HepG2 (cell line): Measurements from ENCODE around the gene KIAA1328. TPM values are rescaled to one million over a fixed set of nuclear protein-coding genes. Genes with fewer than 3 reads are reported as not detected.

Experiments
- ATAC-seq: fragments of 200-7000 bp; cut with Tn5 transposase; 3 replicates; pipeline ENCODE4 v1.9.1; 2020; ENCODE audit warnings: mild to moderate bottlenecking, moderate library complexity
- BruUV-seq: library from RNA; stranded (reverse); fragments of 400-500 nt; replicated peaks from 2 replicates; lab custom pipeline; 2021; lab: Mats Ljungman, UMichigan
- CTCF ChIA-PET: fragments of 300-600 bp; formaldehyde crosslinking; extraction: SDS; loops from one replicate; lab custom pipeline; 2021; ENCODE audit warnings: low total read pairs, inconsistent platforms, low intra/inter-chr PET ratio; lab: Yijun Ruan, JAX
- POLR2A ChIA-PET: fragments of 350-600 bp; sonication (Branson Sonifier 250); formaldehyde crosslinking; loops from one replicate; lab custom pipeline; 2020; ENCODE audit warnings: antibody characterized with exemption, inconsistent platforms; lab: Yijun Ruan, JAX
- DNase-seq: peaks from one replicate; pipeline ENCODE4 v3.0.0-alpha.2; 2015; ENCODE audit warnings: low spot score
- FAIRE-seq: peaks from 3 replicates; lab custom pipeline; 2011; peaks lifted over from hg19 to GRCh38; lab: Jason Lieb, UNC
- H2AFZ ChIP-seq: one replicate; pipeline ENCODE4 v1.6.1; 2011; ENCODE audit warnings: low read length, inconsistent platforms
- H3K27ac ChIP-seq: fragments of 300-600 bp; 3 replicates; pipeline ENCODE4 v1.8.0; 2011; ENCODE audit warnings: mixed run types, mild to moderate bottlenecking, mixed read lengths, low read length, inconsistent platforms; ENCODE audit not compliant: insufficient read depth; ENCODE audit errors: extremely low read length
- H3K27me3 ChIP-seq, 2 experiments: fragments of 200-600 bp in 1 of 2; 2 replicates in 1 of 2; 3 replicates in 1 of 2; pipeline versions ENCODE4 v1.6.0 to v1.8.0; 2011; ENCODE audit warnings: low read length in 2 of 2, mild to moderate bottlenecking in 2 of 2, moderate library complexity in 2 of 2, inconsistent platforms in 1 of 2; ENCODE audit not compliant: insufficient read depth in 2 of 2, control insufficient read depth in 1 of 2
- H3K36me3 ChIP-seq, 2 experiments: fragments of 200-600 bp in 1 of 2; replicated peaks in 1 of 2; 2 replicates in 1 of 2; 3 replicates in 1 of 2; pipeline versions ENCODE4 v1.5.1 to v1.8.0; 2011; ENCODE audit warnings: low read length in 2 of 2, inconsistent platforms in 1 of 2; ENCODE audit not compliant: insufficient read depth in 2 of 2, control insufficient read depth in 1 of 2
- H3K4me1 ChIP-seq: 2 replicates; pipeline ENCODE4 v1.5.1; 2012; ENCODE audit warnings: low read length, inconsistent platforms; ENCODE audit not compliant: insufficient read depth
- H3K4me2 ChIP-seq: 2 replicates; pipeline ENCODE4 v1.6.0; 2011; ENCODE audit warnings: low read depth, low read length, inconsistent platforms
- H3K4me3 ChIP-seq, 3 experiments: fragments of 200-600 bp in 1 of 3; sonication (generic), shearing (Covaris generic) in 1 of 3; replicated peaks in 1 of 3; 2 replicates each; pipeline ENCODE4 v1.5.1; 2011 to 2016; ENCODE audit warnings: low read length in 3 of 3, inconsistent platforms in 2 of 3, low read depth in 2 of 3, mild to moderate bottlenecking in 2 of 3, control low read depth in 1 of 3, mixed read lengths in 1 of 3; ENCODE audit not compliant: insufficient read depth in 1 of 3
- H3K79me2 ChIP-seq: one replicate; pipeline ENCODE4 v1.6.1; 2011; ENCODE audit warnings: low read length, inconsistent platforms; ENCODE audit not compliant: insufficient read depth
- H3K9ac ChIP-seq: 2 replicates; pipeline ENCODE4 v1.6.0; 2011; ENCODE audit warnings: mild to moderate bottlenecking, low read depth, low read length, inconsistent platforms; ENCODE audit not compliant: insufficient read depth
- H3K9me3 ChIP-seq: 2 replicates; pipeline ENCODE4 v1.5.1; 2012; ENCODE audit warnings: mild to moderate bottlenecking, low read length
- H4K20me1 ChIP-seq: 2 replicates; pipeline ENCODE4 v1.6.0; 2011; ENCODE audit warnings: inconsistent platforms, mild to moderate bottlenecking, low read length, moderate library complexity; ENCODE audit not compliant: insufficient read depth
- CEBPG ChIP-seq: IDR thresholded peaks from 2 replicates; pipeline ENCODE4 v1.6.1; 2016
- CREB3 ChIP-seq: sonication (generic); formaldehyde crosslinking; IDR thresholded peaks from 2 replicates; pipeline ENCODE4 v1.5.0; 2020; ENCODE audit warnings: missing genetic modification reagents
- HDAC1 ChIP-seq: sonication (generic); formaldehyde crosslinking; IDR thresholded peaks from 2 replicates; pipeline ENCODE4 v1.5.1; 2020; ENCODE audit warnings: mild to moderate bottlenecking, missing genetic modification reagents
- KDM6A ChIP-seq: IDR thresholded peaks from 2 replicates; pipeline ENCODE4 v1.6.1; 2016; ENCODE audit warnings: low read depth
- MAFG ChIP-seq: sonication (generic); formaldehyde crosslinking; IDR thresholded peaks from 2 replicates; pipeline ENCODE4 v1.5.1; 2020; ENCODE audit warnings: mild to moderate bottlenecking, missing genetic modification reagents
- SMAD9 ChIP-seq: sonication (generic); formaldehyde crosslinking; IDR thresholded peaks from 2 replicates; pipeline ENCODE4 v1.5.1; 2020; ENCODE audit warnings: mild to moderate bottlenecking, missing genetic modification reagents
- TARDBP ChIP-seq: sonication (generic); formaldehyde crosslinking; IDR thresholded peaks from 2 replicates; pipeline ENCODE4 v1.8.0; 2022; ENCODE audit warnings: mild to moderate bottlenecking, missing genetic modification reagents
- TCF7L2 ChIP-seq: IDR thresholded peaks from 2 replicates; pipeline ENCODE4 v1.6.1; 2011; ENCODE audit warnings: mild to moderate bottlenecking, low read depth, low read length, moderate library complexity
- ZFP36L2 ChIP-seq: sonication (generic); formaldehyde crosslinking; IDR thresholded peaks from 2 replicates; pipeline ENCODE4 v1.4.0; 2020; ENCODE audit warnings: missing genetic modification reagents
- ZKSCAN8 ChIP-seq: IDR thresholded peaks from 2 replicates; pipeline ENCODE4 v1.6.1; 2016; ENCODE audit warnings: borderline replicate concordance, missing genetic modification reagents, missing compliant biosample characterization
- ZMYM4 ChIP-seq: sonication (generic); formaldehyde crosslinking; IDR thresholded peaks from 2 replicates; pipeline ENCODE4 v1.8.1; 2023; ENCODE audit warnings: mild to moderate bottlenecking, missing genetic modification reagents
- ZNF264 ChIP-seq: sonication (generic); formaldehyde crosslinking; IDR thresholded peaks from 2 replicates; pipeline ENCODE4 v1.4.0; 2020; ENCODE audit warnings: missing genetic modification reagents
- ZNF878 ChIP-seq: sonication (generic); formaldehyde crosslinking; IDR thresholded peaks from 2 replicates; pipeline ENCODE4 v1.8.1; 2023; ENCODE audit warnings: mild to moderate bottlenecking, missing genetic modification reagents, moderate library complexity
- WGBS: methylation state at CpG from one replicate; pipeline ENCODE4 v1.1.6; 2017; ENCODE audit warnings: low lambda C conversion rate; 5-methylcytosine and 5-hydroxymethylcytosine counted together
- in situ Hi-C: cut with HindIII; loops from 2 replicates; pipeline ENCODE4 v1.10.0; 2017; ENCODE audit warnings: low pct_unique_long_range_greater_than_20kb; ENCODE audit not compliant: extremely low pct_ligation_motif_present
- intact Hi-C: fragments of 100-400 bp; cut with micrococcal nuclease; formaldehyde crosslinking; loops from one replicate; pipeline ENCODE4 v1.10.0; 2022; ENCODE audit not compliant: unreplicated experiment
- polyA plus RNA-seq, 8 experiments: library from polyadenylated mRNA; depleted of rRNA in 3 of 8; stranded (reverse) in 7 of 8; unstranded in 1 of 8; fragments of >200 nt; fragmentation: Illumina TruSeq in 4 of 8; extraction: Trizol in 4 of 8; gene quantifications; 2 replicates each; pipeline versions ENCODE4 v1.2.1 to v1.2.3, GENCODE V29; 2011 to 2016; ENCODE audit warnings: low read depth in 4 of 8, missing spikeins in 1 of 8, mixed read lengths in 1 of 8; ENCODE audit not compliant: insufficient read depth in 1 of 8
- total RNA-seq, 5 experiments: library from RNA; depleted of rRNA; stranded (reverse); fragments of >200 nt; fragmentation: Illumina TruSeq; extraction: Trizol; gene quantifications; 2 replicates each; pipeline ENCODE4 v1.2.3, GENCODE V29; 2016; ENCODE audit warnings: low read depth in 1 of 5
- TF ChIP-seq, protein P1 (sequence below): IDR thresholded peaks from 2 replicates; pipeline ENCODE4 v1.4.0; 2020; ENCODE audit warnings: mild to moderate bottlenecking, missing genetic modification reagents
- TF ChIP-seq, protein P2 (sequence below): sonication (generic); formaldehyde crosslinking; IDR thresholded peaks from 2 replicates; pipeline ENCODE4 v1.5.1; 2020; ENCODE audit warnings: mild to moderate bottlenecking, missing genetic modification reagents, borderline replicate concordance
- TF ChIP-seq, protein P3 (sequence below): sonication (generic); formaldehyde crosslinking; IDR thresholded peaks from 2 replicates; pipeline ENCODE4 v1.4.0; 2020; ENCODE audit warnings: missing genetic modification reagents
- TF ChIP-seq, protein P4 (sequence below): sonication (generic); formaldehyde crosslinking; IDR thresholded peaks from 2 replicates; pipeline ENCODE4 v1.8.0; 2022; ENCODE audit warnings: missing genetic modification reagents, mild to moderate bottlenecking, moderate library complexity, borderline replicate concordance

Gene KIAA1328
- total and polyA plus RNA-seq, 2 of the 13 experiments (the other 11 are each of a cell fraction or from before 2014, with no cell fraction given), result 4.1 to 6.0 TPM

DNA sequence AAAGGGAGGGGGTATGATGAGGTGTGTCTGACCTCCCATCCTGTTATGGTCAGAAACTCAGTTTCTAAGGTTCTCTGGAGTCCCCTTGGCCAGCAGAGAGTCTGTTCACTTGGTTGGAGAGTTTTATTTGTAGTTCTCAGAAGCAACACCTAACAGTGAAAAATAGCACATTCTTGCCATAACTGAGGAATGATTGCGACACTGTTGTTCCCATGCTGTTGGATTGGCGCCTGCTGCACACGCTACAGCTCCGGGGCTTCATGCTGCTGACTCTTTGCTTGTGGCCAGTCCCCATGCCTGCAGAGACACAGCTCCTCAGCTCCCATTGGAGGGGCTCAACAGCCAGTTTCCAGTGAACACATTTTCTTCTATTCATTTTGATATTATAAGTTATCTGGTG, 42.2 kb upstream of the KIAA1328 start:
- peaks cover 0 to 7% of the 10 kb centered on the region in 2 experiments; a peak in 2 of 5 replicates for H3K36me3 ChIP-seq
- no peak overlapping the region for H3K4me2 ChIP-seq
- peak; percentile 42 for DNase-seq
- POLR2A ChIA-PET, result no interaction called here
- no peaks in the 10 kb centered on the region for H3K79me2 ChIP-seq
- H4K20me1 ChIP-seq, result no peaks in the 10 kb centered on the region
- no peaks in the 10 kb centered on the region for H3K27me3 ChIP-seq
- no peaks in the 10 kb centered on the region for H3K9me3 ChIP-seq
- no TSS peak for BruUV-seq
- ATAC-seq, result peak; percentile 80
- H3K9ac ChIP-seq, result no peak overlapping the region
- H3K4me1 ChIP-seq, result peaks cover 9% of the 10 kb centered on the region
- CTCF ChIA-PET, result no interaction called here
- no peak overlapping the region for H3K27ac ChIP-seq
- in situ Hi-C loops, result no loop called here
- H2AFZ ChIP-seq, result no peak overlapping the region
- FAIRE-seq, result no peak
- intact Hi-C loops, result no loop called here
- WGBS, result 88% methylated on average over 4 of the region's 4 CpGs
- no peak overlapping the region for H3K4me3 ChIP-seq
- TF ChIP-seq HDAC1, result no peak
- TF ChIP-seq ZKSCAN8 (CRISPR knock-in tag), result peak; percentile 98
- no peak for TF ChIP-seq TCF7L2
- TF ChIP-seq, protein P1, sequence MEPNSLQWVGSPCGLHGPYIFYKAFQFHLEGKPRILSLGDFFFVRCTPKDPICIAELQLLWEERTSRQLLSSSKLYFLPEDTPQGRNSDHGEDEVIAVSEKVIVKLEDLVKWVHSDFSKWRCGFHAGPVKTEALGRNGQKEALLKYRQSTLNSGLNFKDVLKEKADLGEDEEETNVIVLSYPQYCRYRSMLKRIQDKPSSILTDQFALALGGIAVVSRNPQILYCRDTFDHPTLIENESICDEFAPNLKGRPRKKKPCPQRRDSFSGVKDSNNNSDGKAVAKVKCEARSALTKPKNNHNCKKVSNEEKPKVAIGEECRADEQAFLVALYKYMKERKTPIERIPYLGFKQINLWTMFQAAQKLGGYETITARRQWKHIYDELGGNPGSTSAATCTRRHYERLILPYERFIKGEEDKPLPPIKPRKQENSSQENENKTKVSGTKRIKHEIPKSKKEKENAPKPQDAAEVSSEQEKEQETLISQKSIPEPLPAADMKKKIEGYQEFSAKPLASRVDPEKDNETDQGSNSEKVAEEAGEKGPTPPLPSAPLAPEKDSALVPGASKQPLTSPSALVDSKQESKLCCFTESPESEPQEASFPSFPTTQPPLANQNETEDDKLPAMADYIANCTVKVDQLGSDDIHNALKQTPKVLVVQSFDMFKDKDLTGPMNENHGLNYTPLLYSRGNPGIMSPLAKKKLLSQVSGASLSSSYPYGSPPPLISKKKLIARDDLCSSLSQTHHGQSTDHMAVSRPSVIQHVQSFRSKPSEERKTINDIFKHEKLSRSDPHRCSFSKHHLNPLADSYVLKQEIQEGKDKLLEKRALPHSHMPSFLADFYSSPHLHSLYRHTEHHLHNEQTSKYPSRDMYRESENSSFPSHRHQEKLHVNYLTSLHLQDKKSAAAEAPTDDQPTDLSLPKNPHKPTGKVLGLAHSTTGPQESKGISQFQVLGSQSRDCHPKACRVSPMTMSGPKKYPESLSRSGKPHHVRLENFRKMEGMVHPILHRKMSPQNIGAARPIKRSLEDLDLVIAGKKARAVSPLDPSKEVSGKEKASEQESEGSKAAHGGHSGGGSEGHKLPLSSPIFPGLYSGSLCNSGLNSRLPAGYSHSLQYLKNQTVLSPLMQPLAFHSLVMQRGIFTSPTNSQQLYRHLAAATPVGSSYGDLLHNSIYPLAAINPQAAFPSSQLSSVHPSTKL (CRISPR knock-in tag), result peak; percentile 34; the same call in 1 of the 2 replicates
- no peak for TF ChIP-seq ZFP36L2
- TF ChIP-seq CEBPG (CRISPR knock-in tag), result peak; percentile 85
- TF ChIP-seq SMAD9 (CRISPR knock-in tag), result no peak
- TF ChIP-seq ZNF878 (CRISPR knock-in tag), result no peak
- no peak for TF ChIP-seq KDM6A (CRISPR knock-in tag)
- TF ChIP-seq ZNF264, result peak; percentile 77; the same call in 1 of the 2 replicates
- TF ChIP-seq, protein P2, sequence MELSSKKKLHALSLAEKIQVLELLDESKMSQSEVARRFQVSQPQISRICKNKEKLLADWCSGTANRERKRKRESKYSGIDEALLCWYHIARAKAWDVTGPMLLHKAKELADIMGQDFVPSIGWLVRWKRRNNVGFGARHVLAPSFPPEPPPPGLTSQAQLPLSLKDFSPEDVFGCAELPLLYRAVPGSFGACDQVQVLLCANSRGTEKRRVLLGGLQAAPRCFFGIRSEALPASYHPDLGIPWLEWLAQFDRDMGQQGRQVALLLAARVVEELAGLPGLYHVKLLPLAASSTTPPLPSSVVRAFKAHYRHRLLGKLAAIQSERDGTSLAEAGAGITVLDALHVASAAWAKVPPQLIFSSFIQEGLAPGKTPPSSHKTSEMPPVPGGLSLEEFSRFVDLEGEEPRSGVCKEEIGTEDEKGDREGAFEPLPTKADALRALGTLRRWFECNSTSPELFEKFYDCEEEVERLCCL (CRISPR knock-in tag), result no peak
- TF ChIP-seq ZMYM4 (CRISPR knock-in tag), result 0 out of 2 replicates have a peak, but pooled peaks have one; percentile 38
- TF ChIP-seq, protein P3, sequence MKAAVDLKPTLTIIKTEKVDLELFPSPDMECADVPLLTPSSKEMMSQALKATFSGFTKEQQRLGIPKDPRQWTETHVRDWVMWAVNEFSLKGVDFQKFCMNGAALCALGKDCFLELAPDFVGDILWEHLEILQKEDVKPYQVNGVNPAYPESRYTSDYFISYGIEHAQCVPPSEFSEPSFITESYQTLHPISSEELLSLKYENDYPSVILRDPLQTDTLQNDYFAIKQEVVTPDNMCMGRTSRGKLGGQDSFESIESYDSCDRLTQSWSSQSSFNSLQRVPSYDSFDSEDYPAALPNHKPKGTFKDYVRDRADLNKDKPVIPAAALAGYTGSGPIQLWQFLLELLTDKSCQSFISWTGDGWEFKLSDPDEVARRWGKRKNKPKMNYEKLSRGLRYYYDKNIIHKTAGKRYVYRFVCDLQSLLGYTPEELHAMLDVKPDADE (CRISPR knock-in tag), result no peak
- TF ChIP-seq MAFG, result no peak
- TF ChIP-seq, protein P4, sequence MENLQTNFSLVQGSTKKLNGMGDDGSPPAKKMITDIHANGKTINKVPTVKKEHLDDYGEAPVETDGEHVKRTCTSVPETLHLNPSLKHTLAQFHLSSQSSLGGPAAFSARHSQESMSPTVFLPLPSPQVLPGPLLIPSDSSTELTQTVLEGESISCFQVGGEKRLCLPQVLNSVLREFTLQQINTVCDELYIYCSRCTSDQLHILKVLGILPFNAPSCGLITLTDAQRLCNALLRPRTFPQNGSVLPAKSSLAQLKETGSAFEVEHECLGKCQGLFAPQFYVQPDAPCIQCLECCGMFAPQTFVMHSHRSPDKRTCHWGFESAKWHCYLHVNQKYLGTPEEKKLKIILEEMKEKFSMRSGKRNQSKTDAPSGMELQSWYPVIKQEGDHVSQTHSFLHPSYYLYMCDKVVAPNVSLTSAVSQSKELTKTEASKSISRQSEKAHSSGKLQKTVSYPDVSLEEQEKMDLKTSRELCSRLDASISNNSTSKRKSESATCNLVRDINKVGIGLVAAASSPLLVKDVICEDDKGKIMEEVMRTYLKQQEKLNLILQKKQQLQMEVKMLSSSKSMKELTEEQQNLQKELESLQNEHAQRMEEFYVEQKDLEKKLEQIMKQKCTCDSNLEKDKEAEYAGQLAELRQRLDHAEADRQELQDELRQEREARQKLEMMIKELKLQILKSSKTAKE (CRISPR knock-in tag), result no peak
- no peak for TF ChIP-seq CREB3 (CRISPR knock-in tag)
- TF ChIP-seq TARDBP (CRISPR knock-in tag), result 0 out of 2 replicates have a peak, but pooled peaks have one; percentile 30
